Measurements from ENCODE around the gene UBXN11. TPM values are rescaled to one million over a fixed set of nuclear protein-coding genes. Genes with fewer than 3 reads are reported as not detected.
"Not testable (repeated sequence)": the region's sequence is repeated elsewhere in the genome, so short reads cannot be mapped to it uniquely, and the experiment has no call there.

Gene UBXN11
- total RNA-seq, 4 donors from 2014 or later = 13.8 to 48.3 (median 19.7) TPM

GRCh38 chr1:26337206-26337535 is 30.7 kb upstream of the UBXN11 start:
- no peaks in the 10 kb centered on the region for H3K9me3 ChIP-seq
- DNase-seq (ENCODE audit: low spot score in 2 of 2) = no peak
- no peak overlapping the region for H3K4me3 ChIP-seq
- TF ChIP-seq EP300 (IDR thresholded peaks at IDR 0.05) = no peak
- TF ChIP-seq POLR2A (IDR thresholded peaks at IDR 0.05) = no peak
- no peak for TF ChIP-seq CTCF (IDR thresholded peaks at IDR 0.05)
- no peak overlapping the region for H3K27ac ChIP-seq
- H3K4me1 ChIP-seq = peaks cover 0 to 16% (median 8%) of the 10 kb centered on the region in 4 donors
- no peaks in the 10 kb centered on the region for H3K36me3 ChIP-seq
- 77 to 79% methylated on average over 5 to 7 of the region's 7 CpGs for WGBS, 2 donors
- H3K27me3 ChIP-seq = peaks cover 0 to 52% of the 10 kb centered on the region in 2 donors

- Histone ChIP-seq H3K4me3 (peak overlapping the region; percentile 14 to 51 (median 44)), H3K36me3 (no peaks in the 10 kb centered on the region), H3K27ac (no peak overlapping the region), H3K4me1 (peaks cover 0 to 16% (median 8%) of the 10 kb centered on the region in 4 donors), H3K9me3 (no peaks in the 10 kb centered on the region), H3K27me3 (peaks cover 0 to 56% of the 10 kb centered on the region in 2 donors)
- DNase-seq (ENCODE audit: low spot score in 2 of 2) = peak in 1 of 2 donors; percentile 45
- TF ChIP-seq CTCF (IDR thresholded peaks at IDR 0.05) (no peak), POLR2A (IDR thresholded peaks at IDR 0.05) (no peak), EP300 (IDR thresholded peaks at IDR 0.05) (no peak)
- 16 to 29% methylated on average over 10 to 35 of the region's 52 CpGs for WGBS, 2 donors
These were observed 30.2 kb upstream of the UBXN11 start for GRCh38 chr1:26336477-26337205.

GRCh38 chr1:26335774-26336476 is 29.5 kb upstream of the UBXN11 start:
- Histone ChIP-seq H3K4me1 (peaks cover 0 to 16% (median 8%) of the 10 kb centered on the region in 4 donors), H3K27me3 (peaks cover 0 to 64% of the 10 kb centered on the region in 2 donors), H3K4me3 (peak overlapping the region; percentile 14 to 51 (median 44)), H3K9me3 (no peaks in the 10 kb centered on the region), H3K36me3 (no peaks in the 10 kb centered on the region), H3K27ac (no peak overlapping the region)
- DNase-seq (ENCODE audit: low spot score in 2 of 2) = no peak
- TF ChIP-seq POLR2A (IDR thresholded peaks at IDR 0.05) = no peak
- no peak for TF ChIP-seq EP300 (IDR thresholded peaks at IDR 0.05)
- no peak for TF ChIP-seq CTCF (IDR thresholded peaks at IDR 0.05)
- WGBS, 2 donors = 4% methylated on average over 40 of the region's 41 CpGs

GRCh38 chr1:26333312-26333711 is 26.9 kb upstream of the UBXN11 start:
- DNase-seq (ENCODE audit: low spot score in 2 of 2); H3K27ac ChIP-seq; H3K36me3 ChIP-seq; H3K9me3 ChIP-seq; H3K4me3 ChIP-seq: not testable (repeated sequence)
- WGBS, 2 donors = 88 to 94% methylated on average over 8 of the region's 8 CpGs
- peaks cover 0 to 77% of the 10 kb centered on the region in 2 donors for H3K27me3 ChIP-seq
- H3K4me1 ChIP-seq = peaks cover 0 to 16% (median 8%) of the 10 kb centered on the region in 4 donors

GRCh38 chr1:26330276-26330675 is 23.8 kb upstream of the UBXN11 start:
- no peak for TF ChIP-seq EP300 (IDR thresholded peaks at IDR 0.05)
- no peak for TF ChIP-seq CTCF (IDR thresholded peaks at IDR 0.05)
- TF ChIP-seq POLR2A (IDR thresholded peaks at IDR 0.05) = no peak
- Histone ChIP-seq H3K27me3 (peaks cover 0 to 54% of the 10 kb centered on the region in 2 donors), H3K4me3 (no peak overlapping the region), H3K36me3 (no peaks in the 10 kb centered on the region), H3K27ac (no peak overlapping the region), H3K4me1 (no peaks in the 10 kb centered on the region), H3K9me3 (no peaks in the 10 kb centered on the region)
- WGBS, 2 donors = 77 to 88% methylated on average over 5 of the region's 5 CpGs
- no peak for DNase-seq (ENCODE audit: low spot score in 2 of 2)

- not testable (repeated sequence) for H3K4me1 ChIP-seq; H3K36me3 ChIP-seq; H3K9me3 ChIP-seq; H3K4me3 ChIP-seq; DNase-seq (ENCODE audit: low spot score in 2 of 2); H3K27ac ChIP-seq
- peaks cover 0 to 45% of the 10 kb centered on the region in 2 donors for H3K27me3 ChIP-seq
- 88 to 95% methylated on average over 4 of the region's 4 CpGs for WGBS, 2 donors
These were observed 22.9 kb upstream of the UBXN11 start for GRCh38 chr1:26329380-26329779.

Data from tibial nerve (tissue), 4 donors.